Esophagus muscularis mucosa (tissue), 4 donors: ENCODE measurements around the gene RNF224. TPM values are rescaled to one million over a fixed set of nuclear protein-coding genes. Genes with fewer than 3 reads are reported as not detected.

Experiments
- DNase-seq: peaks from one replicate; pipeline ENCODE4 v3.0.0-alpha.2; 2017; ENCODE audit errors: extremely low spot score
- H3K27ac ChIP-seq, 4 donors: fragments of 200-600 bp; sonication (generic); replicated peaks in 1 of 4; 1 replicate in 3 of 4; 2 replicates in 1 of 4; pipeline ENCODE4 v1.5.1; 2016 to 2019; ENCODE audit warnings: mild to moderate bottlenecking in 1 of 4
- H3K27me3 ChIP-seq, 4 donors: fragments of 200-600 bp; sonication (generic); one replicate each; pipeline versions ENCODE4 v1.5.1 to v1.6.0; 2016 to 2019
- H3K36me3 ChIP-seq, 4 donors: fragments of 200-600 bp; sonication (generic); one replicate each; pipeline ENCODE4 v1.5.1; 2016 to 2019
- H3K4me1 ChIP-seq, 4 donors: fragments of 200-600 bp; sonication (generic); one replicate each; pipeline ENCODE4 v1.5.1; 2016 to 2019
- H3K4me3 ChIP-seq, 4 donors: fragments of 200-600 bp; sonication (generic); 1 replicate in 2 of 4; 2 replicates in 2 of 4; pipeline ENCODE4 v1.5.1; 2016 to 2019; ENCODE audit warnings: mild to moderate bottlenecking in 4 of 4, moderate library complexity in 1 of 4
- H3K9me3 ChIP-seq, 4 donors: fragments of 200-600 bp; sonication (generic); 1 replicate in 3 of 4; 2 replicates in 1 of 4; pipeline ENCODE4 v1.5.1; 2016 to 2019
- CTCF ChIP-seq, 3 experiments: fragments of 200-600 bp in 2 of 3; fragments of 450-650 bp in 1 of 3; sonication (generic) in 2 of 3; IDR thresholded peaks; one replicate each; pipeline ENCODE4 v1.5.1; 2017 to 2019; ENCODE audit warnings: antibody characterized with exemption in 3 of 3, mild to moderate bottlenecking in 2 of 3, moderate library complexity in 1 of 3
- EP300 ChIP-seq: sonication (generic); formaldehyde crosslinking; IDR thresholded peaks from one replicate; pipeline ENCODE4 v1.6.1; 2017; ENCODE audit warnings: antibody characterized with exemption
- POLR2A ChIP-seq: fragments of 450-650 bp; IDR thresholded peaks from one replicate; pipeline ENCODE4 v1.6.1; 2017; ENCODE audit warnings: antibody characterized with exemption, moderate library complexity, mild to moderate bottlenecking, low read depth
- POLR2AphosphoS5 ChIP-seq, 2 donors: sonication (generic); formaldehyde crosslinking; IDR thresholded peaks; one replicate each; pipeline ENCODE4 v1.6.1; 2017; ENCODE audit warnings: antibody characterized with exemption in 2 of 2
- WGBS: methylation state at CpG from one replicate; pipeline ENCODE4 v1.1.5; 2018; 5-methylcytosine and 5-hydroxymethylcytosine counted together
- intact Hi-C: fragments of 100-400 bp; cut with DNase I; formaldehyde crosslinking; loops from one replicate; pipeline ENCODE4 v1.15.1; 2023
- total RNA-seq, 4 donors: library from RNA; depleted of rRNA; stranded (reverse); fragments of >200 nt; gene quantifications; one replicate each; pipeline versions ENCODE4 v1.1.0 to v1.2.1, GENCODE V29; 2016

RNF224 gene
- total RNA-seq, 4 donors from 2014 or later: not detected

- intact Hi-C loops: no loop called here
- H3K4me3 ChIP-seq: no peak overlapping the region
- H3K36me3 ChIP-seq: peaks cover 13 to 25% (median 19%) of the 10 kb centered on the region in 4 donors
- TF ChIP-seq POLR2AphosphoS5 (IDR thresholded peaks at IDR 0.05): no peak
- no peak for TF ChIP-seq EP300
- no peak for TF ChIP-seq POLR2A
- no peak for TF ChIP-seq CTCF (IDR thresholded peaks at IDR 0.05)
- peaks cover 30 to 37% (median 36%) of the 10 kb centered on the region in 4 donors for H3K4me1 ChIP-seq
- peak overlapping the region in 2 of 4 donors; percentile 5 to 22 for H3K27ac ChIP-seq
- no peaks in the 10 kb centered on the region for H3K9me3 ChIP-seq
- 68% methylated on average over 22 of the region's 36 CpGs for WGBS
- H3K27me3 ChIP-seq: no peaks in the 10 kb centered on the region
- no peak for DNase-seq
Observed at GRCh38 chr9:137244486-137245449, 17.5 kb downstream of the RNF224 start.

GRCh38 chr9:137245450-137246421 is 18.4 kb downstream of the RNF224 start:
- Histone ChIP-seq H3K27me3 (no peaks in the 10 kb centered on the region), H3K4me3 (no peak overlapping the region), H3K27ac (no peak overlapping the region), H3K4me1 (peaks cover 28 to 37% (median 30%) of the 10 kb centered on the region in 4 donors), H3K36me3 (peaks cover 13 to 25% (median 19%) of the 10 kb centered on the region in 4 donors), H3K9me3 (no peaks in the 10 kb centered on the region)
- TF ChIP-seq CTCF (IDR thresholded peaks at IDR 0.05) (no peak), POLR2AphosphoS5 (IDR thresholded peaks at IDR 0.05) (no peak), POLR2A (no peak), EP300 (no peak)
- WGBS: 93% methylated on average over 9 of the region's 25 CpGs
- DNase-seq: no peak
- intact Hi-C loops: no loop called here

- WGBS: 83% methylated on average over 9 of the region's 20 CpGs
- DNase-seq: no peak
- peaks cover 9 to 18% (median 15%) of the 10 kb centered on the region in 4 donors for H3K36me3 ChIP-seq
- no peak overlapping the region for H3K27ac ChIP-seq
- H3K4me3 ChIP-seq: no peak overlapping the region
- no peaks in the 10 kb centered on the region for H3K9me3 ChIP-seq
- peaks cover 22 to 35% (median 23%) of the 10 kb centered on the region in 4 donors for H3K4me1 ChIP-seq
- TF ChIP-seq POLR2A (no peak), EP300 (no peak), POLR2AphosphoS5 (IDR thresholded peaks at IDR 0.05) (no peak), CTCF (IDR thresholded peaks at IDR 0.05) (no peak)
- no peaks in the 10 kb centered on the region for H3K27me3 ChIP-seq
- intact Hi-C loops: no loop called here
Observed at GRCh38 chr9:137247135-137247915, 20.0 kb downstream of the RNF224 start.

GRCh38 chr9:137247916-137248175 is 20.5 kb downstream of the RNF224 start:
- Histone ChIP-seq H3K36me3 (peaks cover 4 to 13% (median 9%) of the 10 kb centered on the region in 4 donors), H3K9me3 (no peaks in the 10 kb centered on the region), H3K4me3 (no peak overlapping the region), H3K27me3 (no peaks in the 10 kb centered on the region), H3K4me1 (peaks cover 17 to 30% (median 18%) of the 10 kb centered on the region in 4 donors), H3K27ac (no peak overlapping the region)
- no peak for DNase-seq
- intact Hi-C loops: no loop called here
- TF ChIP-seq POLR2AphosphoS5 (IDR thresholded peaks at IDR 0.05): no peak
- TF ChIP-seq EP300: no peak
- TF ChIP-seq CTCF (IDR thresholded peaks at IDR 0.05): no peak
- WGBS: 40% methylated on average over 1 of the region's 6 CpGs
